ENCODE measurements around the gene TGFBR2.

GRCh38 chr3:30641416-30642251, 35.2 kb downstream of the TGFBR2 start:
- TF ChIP-seq POLR2A (IDR thresholded peaks at IDR 0.05) (no peak), CTCF (IDR thresholded peaks at IDR 0.05) (no peak)

Measured in uterus (tissue), 2 donors.